GM12891 (cell line): ENCODE measurements around the gene LGALS12.
"Not testable (repeated sequence)": the region's sequence is repeated elsewhere in the genome, so short reads cannot be mapped to it uniquely, and the experiment has no call there.

Experiments
- DNase-seq: peaks from one replicate; pipeline ENCODE4 v3.0.0; 2011; ENCODE audit warnings: low spot score; ENCODE audit not compliant: insufficient read length
- FAIRE-seq: peaks from 2 replicates; lab custom pipeline; 2011; peaks lifted over from hg19 to GRCh38; lab: Jason Lieb, UNC
- PAX5 ChIP-seq: IDR thresholded peaks from 2 replicates; pipeline ENCODE4 v1.6.1; 2011; ENCODE audit warnings: low read length, moderate library complexity, mild to moderate bottlenecking; ENCODE audit not compliant: insufficient read depth, severe bottlenecking
- POLR2A ChIP-seq: IDR thresholded peaks from 2 replicates; pipeline ENCODE4 v1.6.1; 2011; ENCODE audit warnings: low read depth, low read length, control low read depth
- POLR2AphosphoS5 ChIP-seq: IDR thresholded peaks from 2 replicates; pipeline ENCODE4 v1.6.1; 2011; ENCODE audit warnings: low read depth, low read length, control low read depth
- POU2F2 ChIP-seq: IDR thresholded peaks from 2 replicates; pipeline ENCODE4 v1.6.1; 2011; ENCODE audit warnings: low read depth, mild to moderate bottlenecking, control low read depth, low read length, moderate library complexity
- SPI1 ChIP-seq: IDR thresholded peaks from 2 replicates; pipeline ENCODE4 v1.6.1; 2011; ENCODE audit warnings: low read depth, low read length, control low read depth
- TAF1 ChIP-seq: IDR thresholded peaks from 2 replicates; pipeline ENCODE4 v1.6.1; 2011; ENCODE audit warnings: low read depth, low read length, control low read depth

The LGALS12 gene

GRCh38 chr11:63516109-63516508 lies 10.2 kb downstream of the LGALS12 start:
- FAIRE-seq (no peak), DNase-seq (no peak)
- no peak for TF ChIP-seq TAF1
- TF ChIP-seq POU2F2, result no peak
- no peak for TF ChIP-seq POLR2AphosphoS5
- no peak for TF ChIP-seq PAX5
- no peak for TF ChIP-seq SPI1
- TF ChIP-seq POLR2A, result no peak

DNA sequence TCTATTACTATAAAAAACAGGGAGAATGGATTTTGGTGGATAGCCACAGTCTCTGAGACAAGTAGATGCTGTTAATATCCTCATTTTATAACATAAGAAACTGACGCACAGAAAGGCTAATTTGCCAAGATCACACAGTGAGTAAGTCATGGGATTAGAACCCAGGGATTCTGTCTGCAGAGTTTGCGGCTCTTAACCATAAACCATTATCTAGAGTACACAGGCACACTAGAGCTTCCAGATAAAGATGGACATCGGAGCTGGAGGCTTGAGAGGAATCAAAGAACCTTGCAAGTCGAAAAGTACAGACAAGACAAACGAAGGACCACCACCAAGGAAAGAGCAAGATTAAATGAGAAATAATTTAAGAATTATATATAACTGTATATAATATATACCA lies 11.3 kb downstream of the LGALS12 start:
- no peak for FAIRE-seq
- TF ChIP-seq PAX5, result no peak
- DNase-seq, result no peak

DNA sequence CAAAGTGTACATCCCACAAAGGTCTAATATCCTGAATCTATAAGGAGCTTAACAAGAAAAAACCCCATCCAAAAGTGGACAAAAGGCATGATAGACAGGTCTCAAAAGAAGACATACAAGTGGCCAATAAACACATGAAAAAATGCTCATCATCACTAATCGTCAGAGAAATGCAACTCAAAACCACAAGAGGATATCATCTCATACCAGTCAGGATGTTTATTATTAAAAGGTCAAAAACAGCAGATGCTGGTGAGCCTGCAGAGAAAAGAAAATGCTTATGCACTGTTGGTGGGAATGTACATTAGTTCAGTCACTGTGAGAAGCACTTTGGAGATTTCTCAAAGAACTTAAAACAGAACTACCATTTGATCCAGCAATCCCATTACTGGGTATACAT lies 12.7 kb downstream of the LGALS12 start:
- no peak for TF ChIP-seq POLR2A
- TF ChIP-seq TAF1, result no peak
- no peak for TF ChIP-seq PAX5
- TF ChIP-seq POU2F2, result no peak
- TF ChIP-seq SPI1, result no peak
- TF ChIP-seq POLR2AphosphoS5, result no peak
- FAIRE-seq (no peak), DNase-seq (no peak)

DNA sequence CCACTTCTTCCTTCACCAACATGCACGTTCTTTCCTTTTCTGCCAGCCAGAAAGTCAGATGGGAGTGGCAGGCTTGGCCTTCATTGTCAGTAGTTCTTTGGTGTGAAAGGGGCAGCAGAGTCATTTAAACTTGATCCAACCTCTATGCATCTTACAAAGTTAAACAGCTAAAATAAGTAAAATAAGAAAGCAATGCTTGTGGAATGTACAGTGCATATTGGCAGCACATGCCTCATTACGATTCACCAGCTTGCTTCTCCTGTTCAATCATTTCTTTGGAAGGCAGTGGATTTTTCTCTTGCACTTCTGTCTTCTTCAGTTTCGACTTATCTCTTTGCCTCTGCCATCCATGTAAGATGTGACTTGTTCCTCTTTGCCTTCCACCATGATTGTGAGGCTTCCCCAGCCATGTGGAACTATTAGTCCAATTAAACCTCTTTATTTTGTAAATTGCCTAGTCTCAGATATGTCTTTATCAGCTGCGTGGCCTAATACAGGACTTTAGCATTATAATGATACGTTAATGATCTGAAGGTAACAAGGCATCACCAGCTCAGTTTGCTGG lies 14.8 kb downstream of the LGALS12 start:
- FAIRE-seq, result no peak

DNA sequence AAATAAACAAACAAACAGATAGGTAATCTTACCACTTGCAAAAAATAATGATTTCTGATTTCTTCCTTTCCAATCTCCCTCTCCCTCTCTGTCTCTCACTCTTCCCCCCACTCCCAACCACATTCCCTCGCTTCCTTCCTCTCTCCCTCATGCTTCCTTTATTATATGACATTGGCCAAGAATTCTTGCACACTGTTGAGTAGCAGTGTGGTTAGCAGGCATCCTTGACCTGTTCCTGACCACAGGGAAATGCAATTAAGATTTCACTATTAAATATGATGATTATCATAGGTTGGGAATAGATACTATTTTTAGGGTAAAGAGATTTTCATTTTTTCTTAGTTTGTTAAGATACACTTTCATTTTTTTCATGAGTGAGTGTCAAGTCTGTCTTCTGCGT lies 16.0 kb downstream of the LGALS12 start:
- TF ChIP-seq POU2F2 (no peak), SPI1 (no peak), POLR2AphosphoS5 (no peak), POLR2A (no peak), PAX5 (no peak), TAF1 (no peak)
- DNase-seq (no peak), FAIRE-seq (no peak)

More for the DNA sequence above, 14.8 kb downstream of the LGALS12 start:
- TF ChIP-seq SPI1, result no peak
- TF ChIP-seq POLR2A, result no peak
- TF ChIP-seq PAX5, result no peak
- no peak for DNase-seq

DNA sequence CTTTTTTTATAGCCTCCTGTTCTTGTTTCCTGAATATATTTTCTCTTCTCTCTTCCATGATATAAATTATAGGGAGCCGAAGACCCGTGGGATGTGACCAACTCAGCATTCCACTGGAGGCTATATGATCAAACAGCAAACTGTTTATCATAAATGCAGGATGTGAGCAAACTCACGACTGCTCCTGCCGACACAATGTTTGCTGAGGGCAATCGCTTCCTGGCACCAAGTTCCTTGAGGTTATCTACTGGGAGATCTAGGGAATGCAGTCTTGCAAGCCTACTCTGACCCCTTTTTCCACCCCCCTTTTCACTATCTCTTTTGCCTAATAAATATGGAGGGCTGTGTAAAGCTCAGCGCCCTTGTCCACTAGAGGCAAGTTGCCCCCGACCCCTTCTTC lies 17.3 kb downstream of the LGALS12 start:
- DNase-seq, result no peak
- TF ChIP-seq POU2F2, result no peak
- no peak for TF ChIP-seq TAF1
- TF ChIP-seq PAX5, result no peak
- TF ChIP-seq SPI1, result no peak
- TF ChIP-seq POLR2A, result no peak
- no peak for TF ChIP-seq POLR2AphosphoS5
- FAIRE-seq, result no peak

GRCh38 chr11:63527667-63528066 lies 21.8 kb downstream of the LGALS12 start:
- no peak for TF ChIP-seq TAF1
- FAIRE-seq, result no peak
- no peak for DNase-seq

DNA sequence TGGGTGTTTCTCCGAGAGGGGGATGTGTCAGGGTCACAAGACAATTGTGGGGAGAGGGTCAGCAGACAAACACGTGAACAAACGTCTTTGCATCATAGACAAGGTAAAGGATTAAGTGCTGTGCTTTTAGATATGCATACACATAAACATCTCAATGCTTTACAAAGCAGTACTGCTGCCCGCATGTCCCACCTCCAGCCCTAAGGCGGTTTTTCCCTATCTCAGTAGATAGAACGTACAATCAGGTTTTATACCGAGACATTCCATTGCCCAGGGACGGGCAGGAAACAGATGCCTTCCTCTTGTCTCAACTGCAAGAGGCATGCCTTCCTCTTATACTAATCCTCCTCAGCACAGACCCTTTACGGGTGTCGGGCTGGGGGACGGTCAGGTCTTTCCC lies 22.3 kb downstream of the LGALS12 start:
- DNase-seq, FAIRE-seq: not testable (repeated sequence)

- not testable (repeated sequence) for FAIRE-seq, DNase-seq
Measured at GRCh38 chr11:63528729-63529278, 22.9 kb downstream of the LGALS12 start.

DNA sequence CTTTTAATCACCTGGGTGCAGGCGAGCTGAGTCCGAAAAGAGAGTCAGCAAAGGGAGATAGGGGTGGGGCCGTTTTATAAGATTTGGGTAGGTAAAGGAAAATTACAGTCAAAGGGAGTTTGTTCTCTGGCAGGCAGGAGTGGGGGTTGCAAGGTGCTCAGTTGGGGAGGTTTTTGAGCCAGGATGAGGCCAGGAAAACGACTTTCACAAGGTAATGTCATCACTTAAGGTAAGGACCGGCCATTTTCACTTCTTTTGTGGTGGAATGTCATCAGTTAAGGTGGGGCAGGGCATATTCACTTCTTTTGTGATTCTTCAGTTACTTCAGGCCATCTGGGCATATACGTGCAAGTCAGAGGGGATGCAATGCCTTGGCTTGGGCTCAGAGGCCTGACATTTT lies 23.5 kb downstream of the LGALS12 start:
- FAIRE-seq, result not testable (repeated sequence)

DNA sequence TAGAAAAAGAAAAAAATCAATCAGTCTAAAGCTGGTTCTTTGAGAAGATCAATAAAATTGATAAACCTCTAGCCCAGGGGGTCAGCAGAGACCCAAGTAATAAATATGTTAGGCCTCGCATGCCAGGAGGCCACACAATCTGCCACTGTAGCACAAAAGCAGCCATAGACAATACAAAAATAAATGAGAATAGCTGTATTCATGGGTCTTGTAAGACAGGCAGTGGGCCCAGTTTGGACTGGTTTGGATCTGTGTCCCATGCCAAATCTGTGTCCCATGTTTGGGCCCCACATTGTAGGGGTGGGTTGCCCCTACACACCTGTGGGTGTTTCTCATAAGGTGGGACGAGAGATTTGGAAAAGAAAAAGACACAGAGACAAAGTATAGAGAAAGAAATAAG lies 24.1 kb downstream of the LGALS12 start:
- DNase-seq, result no peak
- FAIRE-seq, result no peak
- TF ChIP-seq POU2F2, result no peak
- TF ChIP-seq POLR2AphosphoS5, result no peak
- TF ChIP-seq POLR2A, result no peak
- TF ChIP-seq PAX5, result no peak
- no peak for TF ChIP-seq SPI1

More for the DNA sequence above, 23.5 kb downstream of the LGALS12 start:
- not testable (repeated sequence) for DNase-seq
